Measurements from ENCODE around the gene PSME3IP1.

DNA sequence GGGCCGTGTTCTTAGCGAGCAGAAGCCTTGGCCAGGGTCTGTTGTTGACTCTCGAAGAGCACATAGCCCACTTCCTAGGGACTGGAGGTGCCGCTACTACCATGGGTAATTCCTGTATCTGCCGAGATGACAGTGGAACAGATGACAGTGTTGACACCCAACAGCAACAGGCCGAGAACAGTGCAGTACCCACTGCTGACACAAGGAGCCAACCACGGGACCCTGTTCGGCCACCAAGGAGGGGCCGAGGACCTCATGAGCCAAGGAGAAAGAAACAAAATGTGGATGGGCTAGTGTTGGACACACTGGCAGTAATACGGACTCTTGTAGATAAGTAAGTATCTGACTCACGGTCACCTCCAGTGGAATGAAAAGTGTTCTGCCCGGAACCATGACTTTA is 18.8 kb upstream of the PSME3IP1 start:
- TF ChIP-seq, protein P1, sequence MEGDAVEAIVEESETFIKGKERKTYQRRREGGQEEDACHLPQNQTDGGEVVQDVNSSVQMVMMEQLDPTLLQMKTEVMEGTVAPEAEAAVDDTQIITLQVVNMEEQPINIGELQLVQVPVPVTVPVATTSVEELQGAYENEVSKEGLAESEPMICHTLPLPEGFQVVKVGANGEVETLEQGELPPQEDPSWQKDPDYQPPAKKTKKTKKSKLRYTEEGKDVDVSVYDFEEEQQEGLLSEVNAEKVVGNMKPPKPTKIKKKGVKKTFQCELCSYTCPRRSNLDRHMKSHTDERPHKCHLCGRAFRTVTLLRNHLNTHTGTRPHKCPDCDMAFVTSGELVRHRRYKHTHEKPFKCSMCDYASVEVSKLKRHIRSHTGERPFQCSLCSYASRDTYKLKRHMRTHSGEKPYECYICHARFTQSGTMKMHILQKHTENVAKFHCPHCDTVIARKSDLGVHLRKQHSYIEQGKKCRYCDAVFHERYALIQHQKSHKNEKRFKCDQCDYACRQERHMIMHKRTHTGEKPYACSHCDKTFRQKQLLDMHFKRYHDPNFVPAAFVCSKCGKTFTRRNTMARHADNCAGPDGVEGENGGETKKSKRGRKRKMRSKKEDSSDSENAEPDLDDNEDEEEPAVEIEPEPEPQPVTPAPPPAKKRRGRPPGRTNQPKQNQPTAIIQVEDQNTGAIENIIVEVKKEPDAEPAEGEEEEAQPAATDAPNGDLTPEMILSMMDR (conservative IDR thresholded peaks at IDR 0.05; ENCODE audit: low read depth in 2 of 2): peak in 1 of 2 experiments; percentile 38; a peak in 2 of 4 replicates
- TF ChIP-seq EZH2 (IDR thresholded peaks at IDR 0.05; ENCODE audit: low read depth, unreplicated experiment) (no peak), EZH2phosphoT487 (IDR thresholded peaks at IDR 0.05; ENCODE audit: unreplicated experiment) (no peak), STAT1 (IDR thresholded peaks at IDR 0.05; ENCODE audit: unreplicated experiment) (no peak), POLR2AphosphoS5 (IDR thresholded peaks at IDR 0.05; ENCODE audit: low read depth) (no peak), CREB1 (CRISPR knock-in tag; IDR thresholded peaks at IDR 0.05; ENCODE audit: low read depth) (no peak), JUNB (IDR thresholded peaks at IDR 0.05; ENCODE audit: unreplicated experiment) (no peak), NANOG (IDR thresholded peaks at IDR 0.05; ENCODE audit: borderline replicate concordance) (no peak), ZNF114 (CRISPR knock-in tag; IDR thresholded peaks at IDR 0.05) (no peak), ZNF331 (CRISPR knock-in tag; IDR thresholded peaks at IDR 0.05; ENCODE audit: low read depth) (no peak)
- TF ChIP-seq, protein P2, sequence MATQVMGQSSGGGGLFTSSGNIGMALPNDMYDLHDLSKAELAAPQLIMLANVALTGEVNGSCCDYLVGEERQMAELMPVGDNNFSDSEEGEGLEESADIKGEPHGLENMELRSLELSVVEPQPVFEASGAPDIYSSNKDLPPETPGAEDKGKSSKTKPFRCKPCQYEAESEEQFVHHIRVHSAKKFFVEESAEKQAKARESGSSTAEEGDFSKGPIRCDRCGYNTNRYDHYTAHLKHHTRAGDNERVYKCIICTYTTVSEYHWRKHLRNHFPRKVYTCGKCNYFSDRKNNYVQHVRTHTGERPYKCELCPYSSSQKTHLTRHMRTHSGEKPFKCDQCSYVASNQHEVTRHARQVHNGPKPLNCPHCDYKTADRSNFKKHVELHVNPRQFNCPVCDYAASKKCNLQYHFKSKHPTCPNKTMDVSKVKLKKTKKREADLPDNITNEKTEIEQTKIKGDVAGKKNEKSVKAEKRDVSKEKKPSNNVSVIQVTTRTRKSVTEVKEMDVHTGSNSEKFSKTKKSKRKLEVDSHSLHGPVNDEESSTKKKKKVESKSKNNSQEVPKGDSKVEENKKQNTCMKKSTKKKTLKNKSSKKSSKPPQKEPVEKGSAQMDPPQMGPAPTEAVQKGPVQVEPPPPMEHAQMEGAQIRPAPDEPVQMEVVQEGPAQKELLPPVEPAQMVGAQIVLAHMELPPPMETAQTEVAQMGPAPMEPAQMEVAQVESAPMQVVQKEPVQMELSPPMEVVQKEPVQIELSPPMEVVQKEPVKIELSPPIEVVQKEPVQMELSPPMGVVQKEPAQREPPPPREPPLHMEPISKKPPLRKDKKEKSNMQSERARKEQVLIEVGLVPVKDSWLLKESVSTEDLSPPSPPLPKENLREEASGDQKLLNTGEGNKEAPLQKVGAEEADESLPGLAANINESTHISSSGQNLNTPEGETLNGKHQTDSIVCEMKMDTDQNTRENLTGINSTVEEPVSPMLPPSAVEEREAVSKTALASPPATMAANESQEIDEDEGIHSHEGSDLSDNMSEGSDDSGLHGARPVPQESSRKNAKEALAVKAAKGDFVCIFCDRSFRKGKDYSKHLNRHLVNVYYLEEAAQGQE (IDR thresholded peaks at IDR 0.05; ENCODE audit: unreplicated experiment): no peak
- TF ChIP-seq, protein P3, sequence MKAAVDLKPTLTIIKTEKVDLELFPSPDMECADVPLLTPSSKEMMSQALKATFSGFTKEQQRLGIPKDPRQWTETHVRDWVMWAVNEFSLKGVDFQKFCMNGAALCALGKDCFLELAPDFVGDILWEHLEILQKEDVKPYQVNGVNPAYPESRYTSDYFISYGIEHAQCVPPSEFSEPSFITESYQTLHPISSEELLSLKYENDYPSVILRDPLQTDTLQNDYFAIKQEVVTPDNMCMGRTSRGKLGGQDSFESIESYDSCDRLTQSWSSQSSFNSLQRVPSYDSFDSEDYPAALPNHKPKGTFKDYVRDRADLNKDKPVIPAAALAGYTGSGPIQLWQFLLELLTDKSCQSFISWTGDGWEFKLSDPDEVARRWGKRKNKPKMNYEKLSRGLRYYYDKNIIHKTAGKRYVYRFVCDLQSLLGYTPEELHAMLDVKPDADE (IDR thresholded peaks at IDR 0.05): no peak

All from GM23338 (cell line).